ENCODE results near the gene PHACTR1.

DNA sequence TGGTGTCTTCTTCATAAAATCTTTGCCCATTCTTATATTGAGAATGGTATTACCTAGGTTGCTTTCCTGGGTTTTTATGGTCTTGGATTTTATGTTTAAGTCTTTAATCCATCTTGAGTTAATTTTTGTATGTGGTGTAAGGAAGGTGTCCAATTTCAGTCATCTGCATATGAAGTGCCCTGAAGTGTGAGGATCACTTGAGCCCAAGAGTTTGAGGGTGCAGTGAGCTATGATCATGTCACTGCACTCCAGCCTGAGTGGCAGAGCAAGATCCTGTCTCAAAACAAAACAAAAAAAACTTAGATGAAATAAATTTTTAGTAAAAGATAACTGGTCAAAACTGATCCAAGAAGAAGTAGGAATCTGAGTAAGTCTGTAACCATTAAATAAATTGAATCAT lies 396.4 kb downstream of the PHACTR1 start:
- TF ChIP-seq EZH2 (IDR thresholded peaks at IDR 0.05; ENCODE audit: insufficient read depth, poor library complexity, severe bottlenecking) = no peak
- no peak for TF ChIP-seq EZH2phosphoT487 (IDR thresholded peaks at IDR 0.05; ENCODE audit: insufficient read depth, low read depth)

Measured in GM23248 (cell line).